DMS153 treated with DMSO at 0.1 percent for 48 hours (cell line): ENCODE measurements around the gene CDKL4.
"Not testable (repeated sequence)": the region's sequence is repeated elsewhere in the genome, so short reads cannot be mapped to it uniquely, and the experiment has no call there.

Experiments
- DNase-seq: peaks from one replicate; lab custom pipeline; 2025; ENCODE audit not compliant: unreplicated experiment; lab: John Stamatoyannopoulos, UW

The CDKL4 gene

DNA sequence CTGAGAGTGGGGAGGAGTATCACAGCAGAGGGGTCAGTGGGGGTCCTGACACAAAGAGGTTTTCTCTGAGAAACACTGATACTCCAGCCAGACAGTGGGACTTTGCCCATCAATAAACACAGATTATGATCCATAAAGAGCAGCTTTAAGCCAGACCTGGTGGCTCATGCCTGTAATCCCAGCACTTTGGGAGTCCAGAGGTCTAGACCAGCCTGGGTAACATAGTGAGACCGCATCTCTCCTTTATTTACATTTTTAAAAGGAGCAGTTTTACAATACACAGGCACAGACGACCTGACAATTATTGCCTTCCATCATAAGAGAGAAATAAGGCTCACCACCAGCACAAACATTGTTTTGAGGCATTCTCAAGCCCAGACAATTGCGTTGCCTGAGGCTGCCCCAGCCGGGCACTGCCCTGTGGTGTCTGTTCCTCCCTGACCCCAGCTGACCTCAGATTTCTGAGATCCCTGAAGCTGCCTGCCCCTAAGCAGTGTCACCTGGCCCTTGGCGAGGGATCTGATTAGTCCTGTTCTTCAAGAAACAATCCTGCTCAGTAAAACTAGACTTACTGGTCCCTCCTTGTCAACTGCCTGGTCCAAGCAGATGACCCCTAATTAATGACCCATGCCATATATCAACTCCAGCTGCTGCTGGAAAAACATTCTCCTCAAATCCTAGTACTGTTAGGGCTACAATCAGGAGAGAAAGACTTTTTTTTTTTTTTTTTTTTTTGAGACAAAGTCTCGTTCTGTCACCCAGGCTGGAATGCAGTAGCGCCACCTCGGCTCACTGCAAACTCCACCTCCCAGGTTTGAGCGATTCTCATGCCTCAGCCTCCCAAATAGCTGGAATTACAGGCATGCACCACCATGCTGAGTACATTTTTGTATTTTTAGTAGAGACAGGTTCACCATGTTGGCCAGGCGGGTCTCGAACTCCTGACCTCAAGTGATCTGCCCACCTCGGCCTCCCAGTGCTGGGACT, 63.5 kb downstream of the CDKL4 start:
- no peak for DNase-seq

DNA sequence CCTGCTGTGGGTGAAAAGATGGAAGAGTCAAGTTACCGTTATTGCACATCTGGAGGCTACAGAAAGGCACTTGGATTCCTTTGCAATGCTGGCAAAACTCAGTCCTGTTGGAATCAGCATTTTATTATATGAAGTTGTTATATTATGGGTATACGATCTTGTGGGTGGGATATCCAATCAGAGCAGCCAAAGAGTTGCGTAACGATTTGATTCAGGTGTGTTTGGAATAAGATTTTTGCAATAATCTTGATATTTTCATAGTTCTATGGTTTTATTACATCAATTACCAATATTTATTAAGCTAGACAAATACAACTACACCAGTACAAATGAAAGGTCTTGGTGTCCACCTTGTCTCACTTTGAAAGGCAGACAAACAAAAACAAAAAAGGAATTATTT, 65.0 kb downstream of the CDKL4 start:
- no peak for DNase-seq

DNA sequence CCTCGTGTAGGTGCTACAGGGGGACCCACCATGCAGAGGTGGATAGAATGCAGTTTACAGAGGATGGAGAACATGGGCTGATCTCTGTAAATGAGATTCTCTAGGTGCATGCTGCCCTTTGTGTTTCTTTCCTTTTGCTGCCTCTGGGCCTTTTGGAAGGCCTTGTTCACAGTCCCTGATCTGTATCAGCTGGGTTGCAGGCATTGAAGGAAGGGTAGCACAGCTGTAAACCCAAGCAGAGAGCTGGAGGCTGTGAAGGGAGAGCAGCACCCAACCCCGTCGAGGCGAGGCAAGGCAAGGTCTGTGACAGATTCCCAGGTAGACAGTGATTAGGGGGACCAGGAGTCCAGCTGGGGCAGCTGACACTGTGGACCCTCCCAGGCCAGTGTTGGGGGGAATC, 66.8 kb downstream of the CDKL4 start:
- no peak for DNase-seq

DNA sequence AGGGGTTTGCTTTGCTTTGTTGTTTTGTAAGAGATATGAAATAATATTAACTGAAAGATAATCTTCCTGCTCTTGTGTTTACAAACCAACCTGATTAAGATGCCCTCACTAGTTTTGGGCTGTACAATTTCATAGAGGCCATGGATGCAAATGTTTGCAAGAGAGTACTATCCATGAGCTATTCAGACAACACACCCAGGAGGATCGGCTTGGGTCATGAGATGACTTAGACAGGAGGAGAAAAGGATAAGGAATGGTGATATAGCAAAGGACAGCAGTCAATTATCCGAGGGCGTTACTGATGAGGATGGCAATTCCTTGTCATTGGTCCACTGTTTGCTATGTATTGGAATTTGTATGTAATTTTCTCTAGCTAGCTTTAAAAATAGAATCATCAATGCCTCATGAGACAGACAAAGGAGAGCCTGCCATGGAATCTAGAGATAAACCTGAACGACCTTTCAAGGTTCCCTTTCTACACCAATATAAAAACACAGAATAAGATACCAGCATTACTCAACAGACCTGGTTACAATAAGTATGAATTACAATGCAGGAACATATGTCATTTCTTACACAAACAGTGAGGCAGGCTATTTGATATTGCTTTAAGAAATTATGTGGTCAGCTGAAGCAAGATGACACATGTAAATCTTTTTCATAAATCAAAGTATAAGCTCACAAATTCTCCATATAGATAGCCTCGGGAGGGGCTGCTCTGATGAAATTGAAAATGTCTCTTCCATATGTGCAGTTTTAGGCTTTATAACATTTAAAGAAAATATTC, 68.6 kb downstream of the CDKL4 start:
- DNase-seq = no peak

DNA sequence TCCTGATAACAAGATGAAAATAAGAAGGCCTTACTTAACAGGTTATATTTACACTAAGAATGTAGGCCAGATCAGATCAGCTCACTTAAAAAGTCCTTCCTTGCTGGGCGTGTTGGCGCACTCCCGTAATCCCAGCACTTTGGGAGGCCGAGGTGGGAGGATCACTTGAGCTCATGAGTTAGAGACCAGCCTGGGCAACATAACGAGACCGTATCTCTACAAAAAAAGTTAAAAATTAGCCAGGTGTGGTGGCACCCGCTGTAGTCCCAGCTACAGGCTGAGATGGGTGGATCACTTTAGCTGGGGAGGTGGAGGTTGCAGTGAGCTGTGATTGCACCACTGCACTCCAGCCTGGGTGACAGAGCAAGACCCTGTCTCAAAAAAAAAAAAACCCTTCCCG, 69.7 kb downstream of the CDKL4 start:
- no peak for DNase-seq

DNA sequence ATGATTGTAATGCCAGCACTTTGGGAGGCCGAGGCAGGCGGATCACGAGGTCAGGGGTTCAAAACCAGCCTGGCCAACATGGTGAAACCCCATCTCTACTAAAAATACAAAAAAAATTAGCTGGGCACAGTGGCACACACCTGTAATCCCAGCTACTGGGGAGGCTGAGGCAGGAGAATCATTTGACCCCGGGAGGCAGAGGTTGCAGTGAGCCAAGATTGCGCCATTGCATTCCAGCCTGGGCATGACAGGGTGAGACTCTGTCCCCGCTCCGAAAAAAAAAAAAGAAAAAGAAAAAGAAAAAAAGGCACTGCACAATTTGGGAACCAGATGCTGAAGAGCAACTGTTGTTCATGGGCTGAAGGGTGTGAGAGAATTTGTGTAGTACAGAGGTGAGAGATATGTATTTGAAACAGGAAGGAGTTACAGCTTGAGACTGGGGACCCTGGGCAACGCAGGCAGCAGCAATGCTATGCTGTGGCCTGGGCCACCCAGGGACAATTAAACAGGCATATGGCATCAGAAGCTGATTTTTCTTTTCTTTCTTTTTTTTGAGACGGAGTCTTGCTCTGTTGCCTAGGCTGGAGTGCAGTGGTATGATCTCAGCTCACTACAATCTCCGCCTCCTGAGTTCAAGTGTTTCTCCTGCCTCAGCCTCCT, 71.6 kb downstream of the CDKL4 start:
- not testable (repeated sequence) for DNase-seq

DNA sequence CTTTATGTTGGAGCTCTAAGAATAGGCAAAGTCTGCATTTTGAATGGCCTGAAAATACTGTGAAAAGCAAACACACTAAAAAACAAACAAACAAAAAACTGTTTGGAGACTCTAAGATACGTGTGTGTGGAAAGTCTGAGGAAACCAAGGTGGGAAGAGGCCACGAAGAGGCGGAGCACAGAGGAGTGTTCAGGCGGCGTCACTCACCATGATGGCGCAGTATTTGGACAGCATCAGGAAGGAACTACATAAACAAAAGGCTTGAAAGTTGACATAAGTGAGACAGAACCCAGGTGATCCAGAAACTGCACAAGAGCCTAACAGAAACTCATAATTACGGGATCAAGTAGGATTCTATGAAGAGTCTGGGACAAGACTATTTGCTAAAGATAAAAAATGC, 72.1 kb downstream of the CDKL4 start:
- no peak for DNase-seq

DNA sequence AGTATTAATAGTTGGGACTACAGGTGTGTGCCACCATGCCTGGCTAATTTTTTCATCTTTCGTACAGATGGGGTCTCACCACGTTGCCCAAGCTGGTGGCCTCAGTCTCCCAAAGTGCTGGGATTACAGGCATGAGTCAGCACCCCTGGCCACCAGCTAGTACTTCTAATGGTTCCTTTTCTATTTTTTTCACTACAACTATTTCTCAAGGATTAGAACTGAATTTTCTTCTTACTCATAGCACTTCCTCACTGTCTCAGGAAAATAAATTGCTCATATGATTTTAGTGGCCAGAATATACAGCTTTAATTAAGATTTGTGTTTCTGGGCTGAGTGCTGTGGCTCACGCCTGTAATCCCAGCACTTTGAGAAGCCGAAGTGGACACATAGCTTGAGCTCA, 79.7 kb downstream of the CDKL4 start:
- DNase-seq = no peak

DNA sequence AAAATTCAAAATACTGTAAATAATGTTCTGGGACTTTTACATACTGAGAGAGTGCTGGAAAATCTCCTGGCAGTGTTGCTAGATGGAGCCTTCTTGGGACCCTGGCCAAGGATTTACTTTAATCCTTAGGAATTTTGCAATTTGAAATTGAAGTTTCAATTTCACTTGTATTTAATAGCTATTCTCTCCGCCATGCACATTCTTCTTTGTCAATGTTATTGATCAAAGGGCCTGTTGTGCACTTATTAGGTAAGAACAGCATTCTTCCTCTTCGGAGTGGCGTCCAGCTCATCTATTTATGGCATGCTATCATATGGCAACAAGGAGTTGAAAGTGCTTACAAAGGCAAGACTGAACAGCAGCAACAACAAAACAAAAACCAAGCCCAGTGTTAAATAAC, 82.8 kb downstream of the CDKL4 start:
- DNase-seq = no peak

DNA sequence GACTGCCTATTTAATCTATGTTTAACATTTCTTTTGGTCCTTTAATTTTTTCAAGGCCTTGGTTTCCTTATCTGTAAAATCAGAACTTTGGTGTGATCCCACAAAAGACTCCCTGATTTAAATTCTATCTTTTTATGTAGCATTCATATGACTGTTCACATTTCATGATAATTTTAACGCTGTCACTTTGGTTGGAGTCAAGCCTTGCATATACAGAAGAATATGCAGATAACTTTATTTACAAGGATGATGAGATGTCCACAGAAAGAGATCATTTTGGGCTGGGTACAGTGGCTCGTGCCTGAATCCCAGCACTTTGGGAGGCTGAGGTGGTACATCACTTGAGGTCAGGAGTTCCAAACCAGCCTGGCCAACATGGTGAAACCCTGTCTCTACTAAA, 84.5 kb downstream of the CDKL4 start:
- no peak for DNase-seq

DNA sequence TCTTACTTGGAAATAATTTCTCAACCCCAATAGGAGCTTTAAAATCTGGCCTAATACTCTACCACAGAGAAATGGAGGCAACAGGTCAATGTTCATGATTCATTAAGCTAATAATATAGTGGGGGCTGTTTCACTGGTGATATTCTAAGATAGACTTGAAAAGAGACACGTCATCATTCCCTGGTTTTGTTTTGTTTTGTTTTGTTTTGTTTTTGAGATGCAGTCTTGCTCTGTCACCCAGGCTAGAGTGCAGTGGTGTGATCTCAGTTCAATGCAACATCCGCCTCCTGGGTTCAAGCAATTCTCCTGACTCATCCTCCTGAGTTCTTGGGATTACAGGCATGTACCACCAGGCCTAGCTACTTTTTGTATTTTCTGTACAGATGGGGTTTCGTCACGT, 85.4 kb downstream of the CDKL4 start:
- no peak for DNase-seq

DNA sequence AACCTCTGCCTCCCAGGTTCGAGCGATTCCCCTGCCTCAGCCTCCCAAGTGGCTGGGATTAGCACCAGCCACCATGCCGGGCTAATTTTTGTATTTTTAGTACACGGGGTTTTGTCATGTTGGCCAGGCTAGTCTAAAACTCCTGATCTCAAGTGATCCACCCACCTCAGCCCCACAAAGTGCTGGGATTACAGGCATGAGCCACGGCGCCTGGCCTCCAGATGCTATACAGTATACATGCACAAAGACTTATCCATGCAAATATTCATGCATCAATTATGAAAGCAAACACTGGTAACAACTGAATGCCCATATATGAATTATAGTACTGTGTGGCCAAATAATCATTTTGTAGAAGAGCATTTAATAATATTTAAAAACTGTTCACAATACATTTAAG, 86.9 kb downstream of the CDKL4 start:
- no peak for DNase-seq

DNA sequence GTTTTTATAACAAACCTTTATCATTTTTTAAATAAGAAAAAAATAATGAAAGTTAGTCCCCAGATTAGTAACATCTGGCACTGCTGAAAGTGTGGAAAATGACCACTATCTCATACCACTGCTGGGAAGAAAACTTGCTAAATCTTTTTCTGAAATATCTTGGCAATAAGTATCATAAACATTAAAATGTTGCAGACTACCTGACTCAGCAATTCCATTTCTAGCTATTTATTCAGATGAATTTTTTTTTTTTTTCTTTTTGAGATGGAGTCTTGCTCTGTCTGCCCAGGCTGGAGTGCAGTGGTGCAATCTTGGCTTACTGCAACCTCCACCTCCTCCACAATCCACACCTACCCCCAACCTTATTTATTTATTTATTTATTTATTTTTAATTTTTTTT, 87.7 kb downstream of the CDKL4 start:
- no peak for DNase-seq

DNA sequence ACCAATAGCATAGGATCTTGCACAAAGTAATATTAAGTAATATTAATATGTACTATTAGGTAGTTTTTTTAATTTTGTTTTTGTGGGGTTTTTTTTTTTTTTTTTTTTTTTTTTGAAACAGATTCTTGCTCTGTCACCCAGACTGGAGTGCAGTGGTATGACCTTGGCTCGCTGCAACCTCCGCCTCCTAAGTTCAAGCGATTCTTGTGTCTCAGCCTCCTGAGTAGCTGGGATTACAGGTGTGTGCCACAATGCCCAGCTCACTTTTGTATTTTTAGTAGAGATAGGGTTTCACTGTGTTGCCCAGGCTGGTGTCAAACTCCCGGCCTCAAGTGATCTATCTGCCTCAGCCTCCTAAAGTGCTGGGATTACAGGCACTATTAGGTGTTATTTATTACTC, 88.2 kb downstream of the CDKL4 start:
- not testable (repeated sequence) for DNase-seq

DNA sequence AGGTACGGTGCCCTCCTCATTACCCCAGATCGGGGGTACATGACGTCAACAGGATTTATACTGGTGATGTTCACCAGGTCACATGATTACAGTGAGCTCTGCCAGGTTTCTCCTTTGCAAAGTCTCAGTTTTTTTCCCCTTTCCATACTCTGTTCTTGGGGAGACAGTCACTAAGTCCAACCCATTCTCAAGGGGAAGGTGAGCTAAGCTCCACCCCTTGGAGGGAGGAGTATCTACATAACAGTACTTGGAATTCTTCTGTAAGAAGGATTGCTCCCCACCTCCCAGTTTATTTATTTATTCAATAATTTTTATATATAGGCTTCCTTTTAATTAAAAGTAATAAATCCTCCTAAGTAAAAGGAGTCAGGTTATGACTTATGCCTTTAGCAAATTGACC, 88.8 kb downstream of the CDKL4 start:
- no peak for DNase-seq

DNA sequence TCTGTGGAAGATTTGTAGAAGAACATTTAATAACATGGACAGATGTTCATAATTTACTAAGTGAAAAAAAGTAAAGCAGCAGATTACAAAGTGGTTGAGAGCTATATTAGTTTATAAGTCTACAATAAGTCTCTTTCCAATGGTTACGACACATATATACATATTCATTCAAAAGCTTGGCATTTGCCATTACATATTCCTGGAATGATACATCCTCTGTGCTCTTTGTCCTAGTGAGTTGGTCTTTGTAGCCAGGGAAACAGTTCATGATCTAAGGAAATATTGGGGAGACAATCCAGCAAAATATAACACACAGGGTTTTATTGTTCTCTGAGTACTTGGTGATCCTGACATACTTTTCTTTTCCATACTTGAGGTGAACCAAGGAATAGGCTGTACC, 90.5 kb downstream of the CDKL4 start:
- no peak for DNase-seq

DNA sequence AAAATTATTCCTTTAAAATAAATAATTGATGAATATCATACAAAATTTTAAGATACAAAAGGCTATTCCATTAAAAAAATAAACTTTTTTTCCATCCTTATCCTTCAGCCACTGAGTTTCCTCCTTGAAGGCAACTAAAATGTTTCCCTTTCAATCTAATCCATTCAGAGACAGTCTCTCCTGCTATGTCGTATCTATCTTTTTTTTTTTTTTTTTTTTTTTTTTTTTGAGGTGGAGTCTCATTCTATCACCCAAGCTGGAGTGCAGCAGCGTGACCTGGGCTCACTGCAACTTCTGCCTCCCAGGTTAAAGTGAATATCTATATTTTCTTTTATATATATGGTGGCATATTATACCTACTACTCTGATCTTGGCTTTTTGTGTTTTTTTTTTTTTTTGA, 91.3 kb downstream of the CDKL4 start:
- no peak for DNase-seq

DNA sequence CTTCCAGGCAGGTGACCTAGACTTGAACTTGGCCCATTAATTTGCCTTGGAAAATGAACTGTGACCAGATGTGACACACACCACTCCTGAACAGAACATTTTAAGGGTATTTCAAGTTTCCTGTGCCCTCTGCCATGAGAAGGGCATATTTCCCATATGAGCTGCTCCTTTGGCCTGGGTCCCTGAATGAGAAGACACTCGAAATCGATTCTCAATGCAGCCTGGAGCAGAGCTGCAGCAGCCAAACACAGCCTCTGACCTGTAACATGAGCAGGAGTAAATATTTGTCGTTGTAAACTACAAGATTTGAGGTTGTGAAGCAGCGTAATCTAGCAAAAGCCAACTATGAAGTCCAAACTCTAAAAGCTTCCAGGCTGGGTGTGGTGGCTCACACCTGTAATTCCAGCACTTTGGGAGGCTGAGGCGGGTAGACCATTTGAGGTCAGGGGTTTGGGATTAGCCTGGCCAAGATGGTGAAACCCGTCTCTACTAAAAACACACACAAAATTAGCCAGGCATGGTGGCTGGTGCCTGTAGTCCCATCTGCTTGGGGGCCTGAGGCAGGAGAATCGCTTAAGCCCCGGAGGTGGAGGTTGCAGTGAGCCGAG, 92.8 kb downstream of the CDKL4 start:
- no peak for DNase-seq

DNA sequence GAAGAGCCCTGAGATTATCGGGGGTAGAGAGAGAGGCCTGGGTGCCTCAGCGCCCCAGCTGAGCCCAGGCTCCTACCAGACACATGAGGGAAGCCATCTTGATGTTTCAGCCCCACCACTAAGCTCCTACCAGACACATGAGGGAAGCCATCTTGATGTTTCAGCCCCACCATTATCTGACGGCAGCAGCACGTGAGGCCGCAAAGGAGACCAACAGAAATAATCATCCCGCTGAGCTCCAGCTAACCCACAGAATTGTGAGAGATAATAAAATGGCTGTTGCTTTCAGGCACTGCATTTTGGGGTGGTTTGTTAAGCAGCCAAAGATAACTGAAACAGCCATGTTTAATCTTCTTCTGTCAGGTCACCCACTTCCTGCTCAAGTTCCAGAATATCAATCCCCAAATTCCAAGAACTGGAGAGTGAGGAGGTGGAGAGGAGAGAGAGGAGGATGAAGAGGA, 93.6 kb downstream of the CDKL4 start:
- no peak for DNase-seq

DNA sequence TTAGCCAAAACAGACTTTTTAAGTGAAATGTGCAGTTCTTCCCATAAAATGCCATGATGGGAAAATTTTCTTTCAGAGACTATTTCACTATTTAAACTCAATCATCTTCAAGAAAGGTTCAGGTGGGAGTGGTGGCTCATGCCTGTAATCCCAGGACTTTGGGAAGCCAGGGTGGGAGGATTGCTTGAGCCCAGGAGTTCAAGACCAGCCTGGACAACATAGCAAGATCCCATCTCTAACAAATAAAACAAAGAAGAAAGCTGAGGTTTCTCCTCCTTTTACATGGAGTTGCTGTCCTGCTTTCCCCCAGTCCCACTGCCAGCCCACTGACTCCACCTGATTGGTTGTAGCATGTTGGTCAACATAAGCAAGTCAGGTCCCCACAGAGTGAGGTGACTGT, 97.1 kb downstream of the CDKL4 start:
- DNase-seq = no peak

DNA sequence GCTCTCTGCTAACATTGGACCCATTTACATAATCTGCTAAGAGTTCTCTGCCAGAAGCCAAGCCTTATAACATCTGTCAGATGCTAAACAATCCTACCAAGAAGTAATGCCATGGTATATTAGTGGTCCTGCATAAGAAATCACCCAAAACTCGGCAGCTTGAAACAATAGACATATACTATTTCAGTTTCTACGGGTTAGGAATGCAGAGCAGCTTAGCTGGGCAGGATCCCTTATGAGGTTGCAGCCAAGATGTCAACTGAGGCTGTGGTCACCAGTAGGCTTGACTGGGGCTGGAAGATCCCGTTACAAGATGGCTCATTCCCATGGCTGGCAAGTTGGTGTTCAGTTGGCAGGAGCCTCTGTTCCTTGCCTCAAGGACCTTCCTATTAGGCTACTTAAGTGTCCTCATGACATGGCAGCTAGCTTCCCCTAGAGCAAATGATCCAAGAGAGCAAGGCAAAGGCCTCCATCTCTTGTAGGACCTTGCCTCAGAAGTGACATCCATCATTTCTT, 97.8 kb downstream of the CDKL4 start:
- no peak for DNase-seq
